PFSK-1 (cell line): Measurements from ENCODE around the gene RIPOR3.

Experiments
- FOXP2 ChIP-seq: optimal IDR thresholded peaks from 2 replicates; pipeline ENCODE3; 2011; ENCODE audit warnings: borderline replicate concordance, control low read depth, inconsistent platforms; ENCODE audit not compliant: insufficient read depth; ENCODE audit errors: extremely low read length, extremely low read depth
- POLR2AphosphoS5 ChIP-seq: IDR thresholded peaks from 2 replicates; pipeline ENCODE4 v1.6.1; 2012; ENCODE audit warnings: low read depth, mild to moderate bottlenecking, control low read depth, low read length, moderate library complexity
- TAF1 ChIP-seq: IDR thresholded peaks from 2 replicates; pipeline ENCODE4 v1.6.1; 2012; ENCODE audit warnings: low read length, control low read depth, borderline replicate concordance; ENCODE audit not compliant: insufficient read depth

DNA sequence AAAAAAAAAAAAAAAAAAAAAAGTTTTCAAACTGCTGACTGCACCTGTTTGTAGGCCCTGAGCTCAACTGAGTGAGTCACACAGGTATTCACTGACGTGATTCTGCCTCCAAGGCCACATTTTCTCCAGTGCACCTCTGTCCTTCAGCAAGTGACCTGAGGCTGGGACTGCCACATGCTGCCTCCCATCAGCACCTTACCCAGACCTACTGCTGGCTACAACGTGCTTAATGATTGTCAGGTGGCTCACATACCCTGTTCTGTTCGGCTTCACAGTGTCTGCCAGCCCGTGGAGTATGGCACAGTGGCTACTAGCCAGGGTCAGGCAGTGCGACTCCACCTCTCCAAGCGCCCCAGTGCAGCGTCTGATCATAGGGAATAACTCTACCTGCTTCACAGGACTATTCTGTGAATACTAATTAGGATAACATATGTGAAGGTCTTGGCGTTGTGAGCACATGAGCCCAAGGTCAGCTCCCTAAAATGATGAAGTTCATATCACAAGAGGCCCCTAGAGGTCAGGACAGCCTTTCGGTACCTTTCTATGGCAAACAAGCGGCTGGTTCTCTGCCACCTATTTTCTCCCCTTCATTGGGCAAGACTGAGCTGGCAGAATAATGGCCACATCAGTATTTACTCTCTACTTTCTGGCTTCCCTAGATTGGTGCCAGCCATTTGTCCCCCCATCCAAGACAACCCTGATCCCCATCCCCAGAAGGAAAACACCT is 28.1 kb downstream of the RIPOR3 start:
- TF ChIP-seq POLR2AphosphoS5 (no peak), FOXP2 (no peak), TAF1 (no peak)
